OCI-LY1 (cell line): ENCODE measurements around the gene PLEKHA7.

Experiments used
- H2AFZ ChIP-seq: fragments of 200-600 bp; sonication (generic), shearing (Covaris generic); 2 replicates; pipeline ENCODE4 v1.6.0; 2014; ENCODE audit warnings: antibody characterized with exemption, mild to moderate bottlenecking, low read length
- H3F3A ChIP-seq: fragments of 200-600 bp; sonication (generic), shearing (Covaris generic); 2 replicates; pipeline ENCODE4 v1.6.0; 2014; ENCODE audit warnings: mild to moderate bottlenecking, antibody characterized with exemption, low read length, moderate library complexity; ENCODE audit not compliant: insufficient read depth
- H3K27ac ChIP-seq: fragments of 200-600 bp; sonication (generic); 2 replicates; pipeline ENCODE4 v1.5.1; 2014; ENCODE audit warnings: low read length, mixed run types, mild to moderate bottlenecking, low read depth; ENCODE audit not compliant: poor library complexity, severe bottlenecking
- H3K27me3 ChIP-seq: fragments of 200-600 bp; sonication (generic); 2 replicates; pipeline ENCODE4 v1.6.0; 2014; ENCODE audit warnings: antibody characterized with exemption, mild to moderate bottlenecking, low read length, moderate library complexity; ENCODE audit not compliant: insufficient read depth
- H3K36me3 ChIP-seq: fragments of 200-600 bp; sonication (generic); 2 replicates; pipeline ENCODE4 v1.6.1; 2014; ENCODE audit warnings: mild to moderate bottlenecking, antibody characterized with exemption, low read length, moderate library complexity, mixed read lengths; ENCODE audit not compliant: insufficient read depth
- H3K4me1 ChIP-seq: fragments of 200-600 bp; sonication (generic); 2 replicates; pipeline ENCODE4 v1.5.1; 2014; ENCODE audit warnings: mild to moderate bottlenecking, low read length, moderate library complexity; ENCODE audit not compliant: insufficient read depth, severe bottlenecking
- H3K4me2 ChIP-seq: fragments of 200-600 bp; sonication (generic), shearing (Covaris generic); 2 replicates; pipeline ENCODE4 v1.6.1; 2014; ENCODE audit warnings: low read length
- H3K4me3 ChIP-seq: fragments of 200-600 bp; sonication (generic); 2 replicates; pipeline ENCODE4 v1.5.1; 2014; ENCODE audit warnings: low read length, low read depth, mild to moderate bottlenecking, mixed read lengths; ENCODE audit not compliant: poor library complexity, severe bottlenecking
- H3K79me2 ChIP-seq: fragments of 200-600 bp; shearing (Covaris generic); 2 replicates; pipeline ENCODE4 v1.6.1; 2016; ENCODE audit warnings: mixed run types, low read length, mixed read lengths; ENCODE audit not compliant: insufficient read depth
- H3K9ac ChIP-seq: fragments of 200-600 bp; sonication (generic), shearing (Covaris generic); 2 replicates; pipeline ENCODE4 v1.6.1; 2014; ENCODE audit warnings: mild to moderate bottlenecking, low read length, mixed read lengths
- H3K9me2 ChIP-seq: fragments of 200-600 bp; sonication (generic), shearing (Covaris generic); 2 replicates; pipeline ENCODE4 v1.6.1; 2014; ENCODE audit warnings: low read depth, mild to moderate bottlenecking, low read length, mixed read lengths
- H3K9me3 ChIP-seq: fragments of 200-600 bp; shearing (Covaris generic); 2 replicates; pipeline ENCODE4 v1.6.1; 2014; ENCODE audit warnings: low read length, mixed read lengths
- H4K20me1 ChIP-seq: fragments of 200-600 bp; sonication (generic), shearing (Covaris generic); 2 replicates; pipeline ENCODE4 v1.6.0; 2016; ENCODE audit warnings: mild to moderate bottlenecking, low read length; ENCODE audit not compliant: insufficient read depth
- EZH2 ChIP-seq: fragments of 200-600 bp; sonication (generic), shearing (Covaris generic); IDR thresholded peaks from 2 replicates; pipeline ENCODE4 v1.8.0; 2017; ENCODE audit warnings: borderline replicate concordance, mixed run types, mild to moderate bottlenecking, antibody characterized with exemption, low read length, moderate library complexity, mixed read lengths
- TF ChIP-seq, protein P1 (sequence below): fragments of 200-600 bp; sonication (generic), shearing (Covaris generic); IDR thresholded peaks from 2 replicates; pipeline ENCODE4 v1.5.1; 2017; ENCODE audit warnings: mild to moderate bottlenecking, antibody characterized with exemption, low read length, moderate library complexity, mixed read lengths

Gene PLEKHA7

GRCh38 chr11:16854979-16855378 is 159.2 kb downstream of the PLEKHA7 start:
- H3K9me2 ChIP-seq, result no peaks in the 10 kb centered on the region
- no peaks in the 10 kb centered on the region for H3K27me3 ChIP-seq
- no peaks in the 10 kb centered on the region for H3K4me1 ChIP-seq
- no peaks in the 10 kb centered on the region for H3K36me3 ChIP-seq
- no peak overlapping the region for H2AFZ ChIP-seq
- H3K9ac ChIP-seq, result no peak overlapping the region
- H3K27ac ChIP-seq, result no peak overlapping the region
- H3F3A ChIP-seq, result no peaks in the 10 kb centered on the region
- H3K4me2 ChIP-seq, result no peak overlapping the region
- no peaks in the 10 kb centered on the region for H3K79me2 ChIP-seq
- no peaks in the 10 kb centered on the region for H4K20me1 ChIP-seq
- TF ChIP-seq EZH2, result no peak
- TF ChIP-seq, protein P1, sequence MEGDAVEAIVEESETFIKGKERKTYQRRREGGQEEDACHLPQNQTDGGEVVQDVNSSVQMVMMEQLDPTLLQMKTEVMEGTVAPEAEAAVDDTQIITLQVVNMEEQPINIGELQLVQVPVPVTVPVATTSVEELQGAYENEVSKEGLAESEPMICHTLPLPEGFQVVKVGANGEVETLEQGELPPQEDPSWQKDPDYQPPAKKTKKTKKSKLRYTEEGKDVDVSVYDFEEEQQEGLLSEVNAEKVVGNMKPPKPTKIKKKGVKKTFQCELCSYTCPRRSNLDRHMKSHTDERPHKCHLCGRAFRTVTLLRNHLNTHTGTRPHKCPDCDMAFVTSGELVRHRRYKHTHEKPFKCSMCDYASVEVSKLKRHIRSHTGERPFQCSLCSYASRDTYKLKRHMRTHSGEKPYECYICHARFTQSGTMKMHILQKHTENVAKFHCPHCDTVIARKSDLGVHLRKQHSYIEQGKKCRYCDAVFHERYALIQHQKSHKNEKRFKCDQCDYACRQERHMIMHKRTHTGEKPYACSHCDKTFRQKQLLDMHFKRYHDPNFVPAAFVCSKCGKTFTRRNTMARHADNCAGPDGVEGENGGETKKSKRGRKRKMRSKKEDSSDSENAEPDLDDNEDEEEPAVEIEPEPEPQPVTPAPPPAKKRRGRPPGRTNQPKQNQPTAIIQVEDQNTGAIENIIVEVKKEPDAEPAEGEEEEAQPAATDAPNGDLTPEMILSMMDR, result no peak
- no peaks in the 10 kb centered on the region for H3K9me3 ChIP-seq
- H3K4me3 ChIP-seq, result no peak overlapping the region

DNA sequence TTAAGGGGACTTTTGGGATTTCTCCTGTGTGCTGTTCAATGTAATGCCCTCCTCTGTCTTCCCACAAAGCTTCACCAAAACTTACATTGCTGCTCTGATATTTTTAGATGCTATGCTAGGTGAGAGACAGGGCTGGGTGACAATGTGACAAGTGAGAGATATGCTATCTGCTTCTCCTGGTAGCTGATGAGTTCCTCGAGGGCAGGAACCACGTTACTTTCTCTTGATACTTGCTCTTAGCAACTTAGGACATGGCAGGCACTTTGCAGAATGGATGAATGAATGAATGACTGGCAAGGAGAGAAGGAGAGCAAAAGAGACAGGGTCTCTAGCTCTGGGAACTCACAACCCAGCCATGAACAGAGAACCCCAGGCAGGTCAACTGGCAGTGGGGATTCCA is 160.4 kb downstream of the PLEKHA7 start:
- H3K27ac ChIP-seq, result no peak overlapping the region
- TF ChIP-seq EZH2, result no peak
- TF ChIP-seq, protein P1, result no peak
- no peaks in the 10 kb centered on the region for H3K36me3 ChIP-seq

GRCh38 chr11:16853266-16853665 is 160.9 kb downstream of the PLEKHA7 start:
- Histone ChIP-seq H3K9me2 (no peaks in the 10 kb centered on the region), H3F3A (no peaks in the 10 kb centered on the region), H3K4me2 (no peak overlapping the region), H3K4me1 (no peaks in the 10 kb centered on the region), H3K9ac (no peak overlapping the region), H3K9me3 (no peaks in the 10 kb centered on the region), H4K20me1 (no peaks in the 10 kb centered on the region), H3K27me3 (no peaks in the 10 kb centered on the region), H3K79me2 (no peaks in the 10 kb centered on the region), H2AFZ (no peak overlapping the region), H3K36me3 (no peaks in the 10 kb centered on the region), H3K27ac (no peak overlapping the region), H3K4me3 (no peak overlapping the region)
- no peak for TF ChIP-seq EZH2
- TF ChIP-seq, protein P1, result no peak

More for the DNA sequence above, 160.4 kb downstream of the PLEKHA7 start:
- Histone ChIP-seq H3K79me2 (no peaks in the 10 kb centered on the region), H3K4me2 (no peak overlapping the region), H3K4me3 (no peak overlapping the region), H3F3A (no peaks in the 10 kb centered on the region), H3K27me3 (no peaks in the 10 kb centered on the region), H2AFZ (no peak overlapping the region), H3K9me3 (no peaks in the 10 kb centered on the region), H3K9ac (no peak overlapping the region), H4K20me1 (no peaks in the 10 kb centered on the region), H3K9me2 (no peaks in the 10 kb centered on the region), H3K4me1 (no peaks in the 10 kb centered on the region)
